GM12874 (cell line): ENCODE data around the gene SORL1-AS1.

ENCODE experiments used
- CTCF ChIP-seq: IDR thresholded peaks from 2 replicates; pipeline ENCODE4 v1.5.1; 2011; ENCODE audit warnings: low read depth, mild to moderate bottlenecking, control low read depth, low read length, moderate library complexity; ENCODE audit not compliant: insufficient read depth

The SORL1-AS1 gene

DNA sequence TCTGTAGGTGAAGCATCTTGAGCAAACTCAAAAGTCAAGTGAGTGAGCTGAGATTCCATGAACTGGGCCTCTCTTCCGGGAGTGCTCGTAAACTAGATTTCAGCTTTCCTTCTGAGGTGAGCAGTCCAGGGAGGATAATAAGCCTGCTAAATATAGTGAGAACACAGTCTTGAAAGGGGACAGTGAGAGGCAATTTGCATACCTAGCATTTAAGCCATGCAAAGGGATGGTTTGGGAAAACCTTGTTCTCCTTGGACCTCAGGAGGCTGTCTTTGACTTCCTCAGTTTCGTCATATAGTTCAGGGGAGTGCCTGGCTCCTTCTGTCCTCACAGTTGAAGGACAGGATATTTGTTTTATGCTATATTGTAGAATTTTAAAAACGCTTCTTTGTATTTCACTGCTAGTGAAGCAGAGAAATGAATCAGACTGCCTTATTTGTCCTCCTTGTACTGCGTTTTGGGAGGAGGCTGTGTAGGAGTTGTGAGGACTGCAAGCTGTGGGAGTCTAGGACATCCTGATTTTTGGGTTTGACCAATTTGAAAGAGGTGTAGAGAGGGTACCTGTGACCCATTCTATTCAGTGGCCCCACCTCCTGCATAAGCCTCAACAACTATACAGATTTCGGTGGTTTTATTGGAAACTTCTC, 11.0 kb upstream of the SORL1-AS1 start:
- no peak for TF ChIP-seq CTCF

DNA sequence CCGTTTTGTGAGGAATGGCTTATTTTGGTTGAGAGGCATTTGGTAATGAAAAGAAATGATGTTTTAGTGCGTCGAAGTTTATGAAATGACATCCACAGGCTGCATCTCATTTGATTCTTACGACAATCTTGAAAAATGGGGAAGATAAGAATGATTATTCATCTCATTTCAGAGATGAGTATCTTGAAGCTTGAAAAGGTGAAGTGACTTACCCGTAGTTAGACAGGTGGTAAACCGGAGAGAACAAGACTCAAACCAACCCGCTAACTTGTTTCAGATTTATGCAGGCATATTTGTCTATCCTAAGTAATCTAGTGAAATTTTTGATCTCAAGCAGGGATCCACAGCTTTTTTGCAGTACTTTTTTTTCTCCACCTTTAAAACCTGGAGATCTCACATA, 9.1 kb upstream of the SORL1-AS1 start:
- no peak for TF ChIP-seq CTCF

DNA sequence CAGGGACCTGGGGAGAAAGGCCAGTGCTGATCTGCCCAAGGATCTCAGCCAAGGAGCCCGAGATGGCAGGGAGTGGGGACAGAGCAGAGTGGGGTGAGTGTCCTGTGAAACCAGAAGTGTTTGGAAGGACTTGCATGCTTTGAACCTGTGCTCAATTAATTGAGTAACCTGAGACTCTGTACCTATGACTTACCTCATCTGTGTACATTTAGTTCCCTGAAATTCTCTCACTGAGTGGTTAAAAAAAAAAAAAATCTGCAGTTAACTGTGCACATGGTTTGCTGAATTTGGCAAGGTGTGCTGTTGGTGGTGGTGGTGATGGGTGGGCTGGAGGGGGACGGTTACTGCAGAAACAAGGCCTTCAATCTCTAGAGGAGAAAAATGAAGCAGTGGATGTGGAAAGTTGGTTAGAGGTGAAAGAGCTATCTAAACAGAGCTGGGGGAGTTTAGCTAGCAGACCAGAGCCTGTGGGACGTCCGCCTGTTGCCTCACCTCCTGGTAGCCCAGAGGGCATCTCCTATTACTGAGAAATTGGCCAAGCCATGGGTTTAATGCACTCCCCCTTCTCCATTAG, 8.3 kb upstream of the SORL1-AS1 start:
- no peak for TF ChIP-seq CTCF

DNA sequence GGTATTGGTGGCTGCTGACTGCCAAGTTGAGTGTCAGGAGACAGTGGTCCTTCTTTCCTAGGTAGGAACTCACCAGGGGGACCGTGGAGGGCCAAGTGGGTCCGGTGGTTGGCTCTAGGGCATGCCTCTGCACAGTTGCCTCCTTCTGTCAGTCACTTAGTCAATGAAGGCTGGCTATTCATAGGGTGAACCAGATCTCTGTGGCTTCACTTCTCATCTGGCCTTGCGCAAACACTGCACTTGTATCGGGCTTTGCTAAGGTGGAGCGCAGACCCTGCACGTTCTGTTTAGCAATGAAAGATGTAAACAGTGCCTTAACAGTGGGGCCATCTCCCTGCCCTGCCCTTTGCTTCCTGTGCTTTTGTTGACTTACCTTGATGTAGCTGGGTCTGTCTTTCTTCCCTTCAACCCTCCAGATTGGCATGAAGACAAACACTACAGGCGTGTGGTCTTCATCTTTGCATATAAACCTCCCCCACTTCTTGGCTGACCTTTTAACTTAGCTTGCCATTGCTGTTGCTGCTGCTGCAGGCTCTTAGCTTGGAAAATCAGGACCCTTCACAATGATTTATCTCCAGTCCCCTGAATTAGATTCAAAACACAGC, 6.7 kb upstream of the SORL1-AS1 start:
- no peak for TF ChIP-seq CTCF

DNA sequence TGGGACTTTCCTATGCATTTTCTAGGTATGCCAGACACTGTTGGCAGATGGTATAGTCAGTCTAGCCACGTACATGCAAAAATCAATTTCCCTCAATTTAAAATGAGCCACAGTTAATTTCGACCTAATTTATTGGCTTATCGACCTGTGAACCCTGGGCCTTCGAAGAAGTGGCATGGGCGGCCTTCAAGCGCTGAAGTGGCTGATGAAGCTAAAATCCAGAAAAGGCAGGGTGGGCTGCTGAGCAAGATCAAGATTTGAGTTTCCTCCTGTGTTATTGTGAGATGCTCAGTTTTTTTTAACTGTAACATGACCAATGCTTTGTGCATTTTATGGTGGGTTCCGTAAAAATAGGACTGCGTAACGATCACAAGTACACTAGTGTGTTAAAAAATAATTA, 5.8 kb upstream of the SORL1-AS1 start:
- no peak for TF ChIP-seq CTCF

- TF ChIP-seq CTCF, result no peak
These were observed 4.2 kb upstream of the SORL1-AS1 start for GRCh38 chr11:121456816-121457431.

DNA sequence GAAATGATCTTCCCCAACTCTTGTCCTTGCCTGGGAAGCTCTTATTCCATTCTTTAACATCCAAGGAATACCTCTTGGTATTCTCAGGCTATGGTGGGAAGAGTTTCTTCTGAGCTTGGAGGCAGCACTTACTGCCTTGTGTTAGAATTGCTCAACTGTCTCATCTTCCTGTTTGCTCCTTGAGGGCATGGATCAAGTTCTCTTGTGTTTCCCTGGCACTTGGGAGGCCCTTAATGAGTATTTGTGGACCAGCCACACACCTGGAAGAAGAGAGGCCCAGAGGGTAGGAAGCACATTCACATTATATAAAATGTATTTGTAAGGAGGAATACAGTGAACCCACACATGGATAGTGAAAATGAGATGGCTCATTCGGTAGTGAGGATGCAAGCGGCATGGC, 3.4 kb upstream of the SORL1-AS1 start:
- no peak for TF ChIP-seq CTCF
